HG03064 (cell line): ENCODE data around the gene PEAK3.

Experiments used
- ATAC-seq: cut with Tn5 transposase; IDR thresholded peaks from one replicate; pipeline ENCODE4 v1.9.1; 2021; ENCODE audit warnings: low read depth; ENCODE audit not compliant: unreplicated experiment

The PEAK3 gene

DNA sequence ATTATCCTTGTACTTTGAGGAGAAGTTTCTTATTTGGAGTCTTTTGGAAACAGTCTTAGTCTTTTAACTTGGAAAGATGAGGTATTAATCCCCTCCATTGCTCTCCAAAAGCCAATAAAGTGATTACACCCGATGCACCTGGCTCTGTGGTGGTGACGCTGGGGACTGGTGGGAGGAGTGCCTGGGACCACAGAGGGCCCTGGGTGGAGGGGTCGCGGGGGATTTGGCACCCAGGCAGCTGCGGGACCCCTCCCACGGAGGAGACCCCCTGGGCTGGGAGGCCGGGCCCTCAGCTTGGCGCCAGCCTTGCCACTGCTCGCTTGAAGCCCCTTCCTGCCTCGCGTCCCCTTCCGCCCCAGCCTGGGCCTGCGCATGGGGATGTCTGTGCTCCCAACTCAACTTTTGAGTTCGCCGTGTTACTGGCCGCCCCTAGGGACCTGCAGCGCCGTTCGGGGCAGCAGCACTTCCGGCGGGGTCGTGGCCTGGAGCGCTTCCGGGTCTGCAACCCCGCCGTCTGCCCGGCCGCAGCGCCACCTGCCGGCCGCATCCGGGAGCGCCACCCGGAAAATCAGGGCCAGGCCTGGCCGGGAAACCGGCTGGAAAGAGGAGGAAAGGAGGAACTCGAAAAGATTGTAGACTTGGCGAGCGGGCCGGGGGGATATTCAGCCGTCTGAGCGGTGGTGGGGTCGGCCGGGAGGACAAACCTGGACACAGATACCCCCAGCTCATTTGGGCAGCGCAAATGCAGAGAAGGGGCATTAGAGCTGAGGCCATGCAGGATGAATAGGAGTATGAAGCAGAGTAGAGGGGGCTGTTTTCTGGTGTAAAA lies 8.4 kb downstream of the PEAK3 start:
- ATAC-seq = no peak

DNA sequence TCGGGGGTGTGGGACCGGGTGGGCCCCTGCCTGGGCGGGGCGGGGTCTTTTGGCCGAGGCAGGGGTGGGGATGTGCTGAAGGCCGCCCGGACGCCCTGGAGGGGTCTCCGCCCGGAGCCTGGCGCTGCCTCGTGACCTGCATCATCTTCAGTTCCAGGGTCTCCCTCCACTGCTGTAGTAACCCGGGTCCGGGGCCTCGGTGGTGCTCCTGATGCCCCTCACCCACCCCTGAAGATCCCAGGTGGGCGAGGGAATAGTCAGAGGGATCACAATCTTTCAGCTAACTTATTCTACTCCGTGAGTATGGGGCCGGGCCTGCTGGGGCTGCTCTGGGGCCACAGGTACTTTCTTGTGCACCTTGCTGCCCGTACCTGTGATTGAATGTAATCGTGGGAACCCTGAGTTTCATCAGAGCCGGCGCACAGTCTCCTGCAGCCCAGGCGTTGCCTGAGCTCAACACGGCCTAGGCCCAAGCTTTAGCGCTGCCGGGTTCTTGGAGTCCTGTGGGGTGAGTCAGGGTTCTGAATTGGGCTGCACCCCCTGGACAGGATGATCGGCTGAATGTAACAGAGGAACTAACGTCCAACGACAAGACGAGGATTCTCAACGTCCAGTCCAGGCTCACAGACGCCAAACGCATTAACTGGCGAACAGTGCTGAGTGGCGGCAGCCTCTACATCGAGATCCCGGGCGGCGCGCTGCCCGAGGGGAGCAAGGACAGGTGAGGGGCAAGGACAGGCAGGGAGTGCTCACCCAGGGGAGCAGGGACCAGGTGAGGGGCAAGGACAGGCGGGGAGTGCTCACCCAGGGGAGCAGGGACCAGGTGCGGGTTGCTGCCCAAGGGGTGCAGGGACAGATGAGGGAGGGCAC lies 10.5 kb downstream of the PEAK3 start:
- ATAC-seq = no peak

DNA sequence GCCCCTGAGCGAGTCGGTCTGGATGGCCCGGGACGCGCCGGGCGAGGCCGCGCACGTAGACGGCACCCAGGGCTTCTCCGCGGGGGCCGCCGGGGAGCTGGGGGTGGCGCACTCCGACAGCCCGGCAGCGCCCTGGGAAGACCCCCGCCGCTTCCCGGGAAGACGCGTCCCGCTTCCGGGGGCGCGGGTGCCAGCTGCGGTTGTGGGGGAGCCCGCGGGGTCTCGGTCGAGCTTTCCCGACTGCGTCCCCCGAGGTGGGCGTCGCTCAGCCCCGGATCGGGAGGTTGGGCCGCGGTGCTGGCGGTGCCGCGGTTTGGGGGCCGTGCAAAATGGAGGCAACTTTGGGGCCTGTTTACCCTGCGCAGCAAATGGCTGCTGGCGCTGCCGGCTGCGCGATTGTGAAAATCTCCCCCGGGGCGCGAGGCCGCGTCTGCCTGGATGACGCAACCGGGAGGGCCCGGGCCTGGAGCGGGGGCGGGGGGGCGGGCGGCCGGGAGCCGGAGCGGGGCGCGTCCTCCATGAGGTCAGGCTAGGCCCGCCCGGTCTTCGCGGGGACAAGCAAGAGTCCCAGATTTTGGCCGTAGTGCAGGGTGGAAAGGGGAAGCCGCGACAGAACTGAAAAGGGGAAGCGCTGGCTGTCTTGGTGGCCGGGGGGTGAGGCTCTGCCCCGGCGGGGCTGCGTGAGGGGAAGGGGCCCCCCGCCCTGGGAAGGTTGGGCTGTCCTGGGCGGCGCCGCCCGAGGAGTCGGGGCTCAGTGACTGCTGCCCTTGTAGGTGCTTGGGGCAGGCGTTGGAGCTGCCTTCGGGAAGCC lies 11.3 kb downstream of the PEAK3 start:
- no peak for ATAC-seq

DNA sequence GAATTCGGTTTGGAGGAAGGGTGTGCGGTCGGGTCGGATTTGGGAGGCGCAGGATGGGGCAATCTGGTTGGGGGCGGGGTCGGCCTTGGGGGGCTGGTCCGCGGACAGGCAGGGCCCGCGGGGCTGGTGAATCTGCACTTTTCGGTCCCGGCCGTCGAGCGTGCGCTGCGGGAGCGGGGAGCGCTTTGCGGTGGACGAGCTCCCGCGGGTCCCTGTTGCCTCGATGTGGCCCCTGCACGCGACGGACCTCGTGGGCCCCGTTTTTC lies 11.9 kb downstream of the PEAK3 start:
- ATAC-seq = no peak

DNA sequence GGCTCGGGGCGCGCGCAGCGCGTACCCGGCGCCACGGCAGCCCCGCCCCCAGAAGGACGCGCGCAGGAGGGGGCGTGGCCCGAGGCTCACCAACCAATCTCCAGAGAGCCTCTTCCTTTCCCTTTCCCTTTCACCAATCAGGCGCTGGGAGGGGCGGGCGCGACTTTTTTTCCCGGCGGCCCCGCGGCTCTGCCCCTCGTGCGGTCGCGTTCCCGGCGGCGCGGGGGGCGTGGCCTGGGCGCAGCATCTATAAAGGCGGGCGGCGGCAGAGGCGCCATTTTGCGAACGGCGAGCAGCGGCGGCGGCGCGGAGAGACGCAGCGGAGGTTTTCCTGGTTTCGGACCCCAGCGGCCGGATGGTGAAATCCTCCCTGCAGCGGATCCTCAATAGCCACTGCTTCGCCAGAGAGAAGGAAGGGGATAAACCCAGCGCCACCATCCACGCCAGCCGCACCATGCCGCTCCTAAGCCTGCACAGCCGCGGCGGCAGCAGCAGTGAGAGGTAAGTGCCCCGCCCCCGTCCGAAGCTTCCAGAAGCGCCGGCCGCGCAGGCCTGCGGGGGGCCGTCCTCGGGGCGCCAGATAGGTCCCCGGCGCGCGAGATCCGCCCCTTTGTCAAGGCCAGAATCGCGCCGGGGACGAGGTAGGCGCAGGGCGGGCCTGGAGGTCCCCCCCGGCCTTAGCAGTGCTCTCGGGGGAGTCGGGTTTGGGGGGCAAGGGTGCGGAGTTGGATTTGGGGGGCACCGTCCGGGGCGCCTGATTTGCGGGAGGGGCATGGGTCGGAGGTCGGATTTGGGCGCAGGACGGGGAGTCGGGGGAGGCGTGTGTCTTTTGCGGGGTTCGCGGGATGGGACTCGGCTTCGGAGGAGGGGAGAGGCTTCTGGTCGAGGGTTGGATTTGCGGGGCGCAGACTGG lies 12.5 kb downstream of the PEAK3 start:
- ATAC-seq = peak; percentile 37

DNA sequence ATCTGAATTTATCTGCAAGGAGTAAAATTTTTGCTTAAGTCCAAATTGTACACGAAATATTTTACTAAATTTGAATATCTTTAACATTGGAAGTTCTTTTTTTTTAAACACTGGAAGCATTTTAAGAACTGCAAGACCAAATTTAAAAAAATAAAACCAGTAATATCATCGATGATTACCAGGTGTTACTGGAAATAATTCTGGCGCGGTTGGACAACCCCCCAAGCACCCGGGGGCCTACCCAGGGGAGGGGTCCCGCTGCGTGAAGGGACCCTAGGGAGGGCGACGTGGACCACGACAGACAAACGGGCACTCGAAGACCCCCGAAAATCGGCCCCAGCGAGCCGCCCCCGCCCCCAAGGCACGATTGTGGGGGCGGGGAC lies 13.1 kb downstream of the PEAK3 start:
- ATAC-seq = no peak

DNA sequence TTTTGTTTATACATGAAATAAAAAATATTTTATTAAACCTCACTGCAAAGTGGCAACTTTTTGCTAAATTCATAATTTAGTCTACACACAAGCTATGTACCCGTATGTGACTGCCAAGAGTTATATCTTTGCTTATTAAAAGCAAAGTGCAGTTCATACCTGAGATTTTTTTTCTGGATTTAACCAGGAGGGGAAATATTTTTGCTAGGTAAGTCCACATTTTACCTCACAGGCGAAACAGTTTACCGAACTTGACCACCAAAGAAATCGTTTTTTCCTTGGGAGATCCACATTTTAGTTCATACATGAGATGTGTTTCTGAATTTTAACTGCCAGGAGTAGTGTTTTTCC lies 13.5 kb downstream of the PEAK3 start:
- no peak for ATAC-seq

DNA sequence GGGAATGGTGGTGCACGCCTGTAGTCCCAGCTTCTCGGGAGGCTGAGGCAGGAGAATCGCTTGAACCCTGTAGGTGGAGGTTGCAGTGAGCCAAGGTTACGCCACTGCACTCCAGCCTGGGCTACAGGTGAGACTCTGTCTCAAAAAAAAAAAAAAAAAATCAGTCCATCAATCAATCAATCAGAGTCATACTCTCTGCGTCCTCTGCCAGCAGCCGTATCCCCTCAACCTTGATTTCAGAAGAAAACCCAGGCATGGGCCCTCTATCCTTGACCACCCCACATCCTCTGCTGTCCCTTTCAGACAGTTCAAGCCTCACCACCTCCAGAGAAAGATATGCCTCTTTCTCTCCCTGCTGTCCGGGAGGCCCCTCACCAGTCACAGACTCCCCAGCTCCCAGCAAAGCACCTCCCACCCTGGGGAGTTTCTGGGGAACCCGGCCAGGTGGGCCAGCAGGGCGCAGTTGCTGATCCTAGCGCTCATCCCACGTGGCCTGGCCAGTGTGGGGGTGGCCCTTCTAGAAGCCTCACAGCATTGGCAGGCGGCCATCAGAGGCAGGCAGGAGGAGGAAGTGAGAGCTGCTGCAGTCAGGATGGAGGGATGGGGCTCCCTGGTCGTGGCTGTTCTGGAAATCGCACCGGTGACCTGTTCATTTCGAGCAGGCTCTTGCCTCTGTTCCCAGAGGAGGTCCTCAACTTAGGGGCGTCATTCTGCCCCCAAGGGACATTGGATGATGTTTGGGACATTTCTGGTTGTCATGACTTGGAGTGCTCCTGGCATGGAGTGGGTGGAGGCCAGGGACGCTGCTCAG lies 15.6 kb downstream of the PEAK3 start:
- no peak for ATAC-seq

DNA sequence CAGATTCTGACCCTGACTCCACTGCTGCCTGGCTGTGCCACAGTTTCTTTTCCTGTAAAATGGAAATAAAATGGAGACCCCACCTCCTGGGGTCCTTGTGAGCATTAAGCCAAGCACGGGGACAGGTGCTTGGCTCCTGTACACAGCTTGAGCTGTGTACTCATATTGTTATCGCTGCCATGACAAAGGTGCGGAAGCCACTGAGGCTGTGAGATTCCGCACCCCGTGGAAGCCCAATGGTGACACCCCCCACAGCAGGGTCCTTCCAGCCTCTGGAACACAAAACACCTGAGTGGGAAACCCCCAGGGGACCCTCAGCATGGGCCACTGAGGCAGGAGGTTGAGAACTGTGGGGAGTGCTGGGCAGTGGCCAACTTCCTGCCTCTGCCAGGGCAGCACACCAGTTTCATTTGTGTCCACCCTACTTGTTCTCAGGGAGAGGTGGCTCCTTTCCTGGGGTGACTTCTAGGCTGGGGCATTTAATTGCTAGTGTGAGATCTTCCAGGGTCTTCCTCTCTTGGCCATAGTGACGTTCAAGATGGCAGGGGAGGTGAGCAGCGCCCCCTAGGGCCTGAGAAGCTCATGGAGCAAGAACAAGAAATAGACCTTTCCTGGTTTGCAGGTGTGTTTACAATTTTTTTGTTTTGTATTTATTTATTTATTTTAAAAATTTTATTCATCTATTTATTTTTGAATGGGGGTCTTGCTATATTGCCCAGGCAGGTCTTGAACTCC lies 20.4 kb downstream of the PEAK3 start:
- no peak for ATAC-seq

DNA sequence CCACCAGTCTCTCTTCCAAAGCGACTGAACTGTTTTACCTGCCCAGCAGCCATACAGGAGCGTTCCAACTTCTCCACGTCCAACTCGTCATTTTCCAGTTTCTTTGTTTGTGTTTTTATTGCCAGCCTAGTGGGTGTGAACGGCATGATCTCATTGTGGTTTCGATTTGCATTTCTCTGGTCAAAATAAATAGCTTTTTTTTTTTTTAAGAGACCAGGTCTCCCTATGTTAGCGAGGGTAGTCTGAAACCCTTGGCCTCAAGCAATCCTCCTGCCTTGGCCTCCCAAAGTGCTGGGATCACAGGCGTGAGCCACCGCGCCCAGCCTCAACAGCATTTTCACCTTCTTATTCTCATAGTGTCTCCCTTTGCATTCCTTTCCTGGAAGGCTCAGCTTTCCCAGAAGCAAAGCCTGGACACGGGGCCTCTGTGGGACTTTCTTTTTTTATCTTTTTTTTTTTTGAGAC lies 21.6 kb downstream of the PEAK3 start:
- ATAC-seq = no peak

DNA sequence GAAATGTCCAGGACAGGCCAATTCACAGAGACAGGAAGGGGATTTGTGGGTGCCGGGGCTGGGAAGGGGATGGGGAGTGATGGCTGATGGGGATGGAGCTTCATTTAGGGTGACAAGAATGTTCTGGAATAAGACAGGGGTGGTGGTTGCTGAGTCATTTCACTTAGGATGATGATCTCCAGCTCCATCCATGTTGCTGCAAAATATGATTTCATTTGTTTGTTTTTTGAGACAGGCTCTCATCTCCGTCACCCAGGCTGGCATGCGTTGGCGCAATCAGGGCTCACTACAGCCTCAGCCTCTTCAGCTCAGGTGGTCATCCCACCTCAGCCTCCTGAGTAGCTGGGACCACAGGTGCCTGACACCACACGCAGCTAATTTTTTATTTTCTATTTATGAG lies 22.6 kb downstream of the PEAK3 start:
- no peak for ATAC-seq

DNA sequence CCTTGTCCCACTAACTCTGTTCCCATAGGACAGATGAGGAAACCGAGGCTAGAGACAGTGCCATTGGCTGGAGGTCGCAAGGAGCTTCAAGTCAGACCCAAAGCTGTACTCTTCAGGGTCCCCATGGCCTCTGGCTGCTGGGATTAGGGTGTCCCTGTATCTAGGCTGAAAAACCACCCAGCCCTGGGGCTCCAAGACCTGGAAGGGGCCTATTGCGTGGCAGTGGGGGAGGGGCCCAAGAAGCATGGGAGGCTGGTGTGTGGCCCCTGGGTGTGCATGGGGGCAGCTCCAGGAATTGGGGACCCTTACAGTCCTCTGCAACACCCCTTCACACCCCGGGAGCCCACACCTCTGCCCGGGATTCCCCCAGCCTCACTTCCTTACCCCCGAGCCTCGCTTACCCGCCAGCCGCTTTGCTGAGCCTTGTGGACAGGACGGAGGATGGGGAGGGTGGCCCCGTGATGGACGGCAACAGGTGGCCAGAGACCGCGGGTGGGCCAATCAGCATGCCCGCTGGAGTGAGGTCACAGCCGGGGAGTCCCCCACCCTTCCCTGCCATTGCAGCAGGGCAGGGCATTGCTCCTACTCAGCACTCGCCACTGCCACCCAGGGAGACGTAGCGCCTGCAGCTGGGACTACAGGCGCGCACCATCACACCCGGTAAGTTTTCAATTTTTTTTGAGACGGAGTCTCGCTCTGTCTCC lies 25.8 kb downstream of the PEAK3 start, which contains the start of gene JSRP1:
JSRP1 (minus strand) TSS at position 436 of the 704 bp plus-strand sequence. CDS start 1,103 bp downstream, outside the sequence.
- ATAC-seq = no peak

DNA sequence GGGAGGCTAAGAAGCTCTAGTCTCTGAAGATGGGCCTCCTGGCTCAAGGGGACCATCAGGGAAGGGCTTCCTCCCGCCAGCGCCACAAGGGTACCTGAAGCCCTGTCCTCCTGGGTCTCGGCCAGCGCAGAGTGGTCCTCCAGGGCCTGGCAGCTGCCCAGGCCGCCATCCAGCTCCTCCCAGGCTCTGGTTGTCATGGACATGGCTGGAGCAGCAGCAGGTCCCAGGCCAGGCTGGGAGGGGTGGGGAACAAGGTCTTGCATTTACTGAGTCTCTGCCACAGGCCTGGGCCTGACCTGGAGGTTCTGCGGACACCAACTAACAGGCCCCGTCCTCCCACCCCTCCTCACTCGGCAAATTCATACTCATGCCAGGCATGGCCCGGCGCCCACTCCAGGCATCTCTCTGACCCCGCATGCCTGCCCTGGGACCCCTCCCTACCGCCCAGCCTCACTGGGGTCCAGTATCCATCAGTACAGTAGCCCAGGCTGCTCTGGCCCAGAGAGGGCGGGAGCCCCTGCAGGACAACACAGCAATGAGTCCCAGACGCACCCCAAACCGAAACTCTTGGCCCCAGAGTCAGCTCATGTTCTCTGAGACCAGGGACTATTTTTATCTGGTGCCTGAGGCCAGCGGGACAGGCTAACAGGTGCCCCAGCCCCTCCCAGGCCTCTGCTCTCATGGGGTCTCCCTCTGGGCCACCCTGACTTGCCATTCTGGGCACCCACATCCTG lies 26.7 kb downstream of the PEAK3 start:
- no peak for ATAC-seq

DNA sequence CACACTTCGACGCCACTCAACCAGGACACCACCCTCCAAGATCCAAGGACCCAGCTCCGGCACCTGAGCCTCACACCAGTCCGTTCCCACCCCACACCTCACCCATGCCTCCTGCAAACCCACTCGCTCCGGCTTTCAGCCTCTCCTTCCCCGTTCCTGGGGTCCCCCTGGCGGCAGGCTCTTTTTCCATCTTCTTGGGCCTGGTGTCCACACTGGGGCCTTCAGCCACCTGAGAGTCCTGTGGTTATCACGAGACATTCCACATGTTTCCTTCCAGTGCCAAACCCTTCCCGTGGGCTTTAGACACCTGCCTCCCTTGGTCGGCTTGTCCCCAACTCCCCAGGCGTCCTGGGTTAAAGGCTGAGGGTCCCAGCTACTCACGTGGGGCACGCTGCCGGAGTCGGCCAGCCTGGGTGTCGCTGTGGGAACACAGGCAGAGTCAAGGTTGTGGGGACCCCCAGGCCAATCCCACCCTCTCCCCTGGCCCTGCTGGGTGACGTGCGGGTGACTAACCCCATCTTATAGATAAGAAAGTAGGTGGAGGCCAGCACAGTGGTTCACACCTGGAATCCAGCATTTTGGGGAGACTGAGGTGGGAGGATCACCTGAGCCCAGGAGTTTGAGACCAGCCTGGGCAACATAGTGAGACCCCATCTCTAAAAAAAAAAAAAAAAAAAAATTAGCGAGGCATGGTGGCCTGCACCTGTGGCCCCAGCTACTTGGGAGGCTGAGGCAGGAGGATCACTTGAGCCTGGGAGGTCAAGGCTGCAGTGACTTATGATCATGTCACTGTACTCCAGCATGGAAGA lies 27.7 kb downstream of the PEAK3 start:
- ATAC-seq = no peak

DNA sequence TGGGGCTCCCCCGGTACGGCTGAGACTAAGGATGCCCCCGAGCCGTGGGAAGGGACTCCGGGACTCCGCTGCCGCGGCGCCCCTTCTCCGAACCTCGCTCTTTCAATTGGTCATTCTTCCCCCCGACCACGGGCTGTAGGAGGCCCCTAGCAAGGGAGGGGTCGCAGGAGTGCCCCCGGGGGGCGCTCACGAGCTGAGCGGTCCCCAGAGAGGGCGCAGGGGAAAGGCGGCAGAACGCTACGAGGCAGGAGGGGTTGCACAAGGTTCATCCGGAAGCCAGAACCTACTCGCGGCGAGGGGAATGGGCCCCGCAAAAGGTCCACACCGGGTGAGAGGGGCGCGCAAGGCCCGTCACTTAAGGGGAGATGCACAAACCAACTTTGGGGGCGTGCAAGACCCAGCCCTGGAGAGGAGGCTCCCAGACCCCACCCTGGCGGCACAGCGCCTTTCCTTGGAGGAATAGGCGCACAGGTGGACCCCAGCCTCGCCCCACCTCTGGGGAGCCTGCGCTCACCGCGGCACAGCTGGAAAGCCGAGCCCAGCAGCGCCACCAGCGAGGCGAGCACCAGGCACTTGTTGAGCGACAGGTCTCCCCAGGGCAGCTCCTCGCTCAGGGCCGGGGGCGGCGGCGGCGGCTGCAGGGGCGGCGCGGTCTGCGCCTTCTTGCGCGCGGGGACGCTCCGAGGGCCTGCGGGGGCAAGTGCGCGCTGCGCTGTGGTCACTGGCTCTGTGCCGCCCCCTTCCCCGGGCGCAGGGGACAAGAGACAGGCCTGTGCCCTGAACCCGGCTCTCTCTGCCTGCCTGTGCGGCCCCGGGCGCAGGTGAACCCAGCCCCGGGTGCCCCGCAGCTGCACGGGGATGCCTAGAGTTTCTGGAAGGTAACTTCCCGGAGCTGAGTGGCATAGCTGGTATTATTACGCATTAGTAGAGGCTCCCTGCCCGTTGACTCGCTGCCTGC lies 28.6 kb downstream of the PEAK3 start:
- ATAC-seq = no peak

DNA sequence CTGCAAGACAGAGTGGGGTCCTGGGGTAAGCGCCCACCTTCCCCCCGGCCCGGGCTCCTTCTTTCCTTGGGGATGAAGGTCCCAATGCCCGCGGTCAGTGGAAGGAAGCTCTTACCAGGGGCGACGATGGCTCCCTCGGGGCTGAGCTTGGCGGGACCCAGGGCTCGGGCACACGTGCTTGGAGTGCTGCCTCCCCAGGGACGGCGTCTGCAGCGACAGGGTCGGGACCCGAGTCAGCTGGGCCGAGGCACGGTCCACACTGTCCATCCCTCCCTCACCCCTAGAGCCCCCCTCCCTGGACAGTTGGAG lies 29.2 kb downstream of the PEAK3 start:
- no peak for ATAC-seq
